Ishikawa (cell line): ENCODE data around the gene ITSN2.

ENCODE experiments used
- CEBPB ChIP-seq: IDR thresholded peaks from 2 replicates; pipeline ENCODE4 v1.6.1; 2012
- CREB1 ChIP-seq: IDR thresholded peaks from 2 replicates; pipeline ENCODE4 v1.6.1; 2012; ENCODE audit warnings: low read depth
- EGR1 ChIP-seq: IDR thresholded peaks from 2 replicates; pipeline ENCODE4 v1.6.1; 2012
- EP300 ChIP-seq: IDR thresholded peaks from 2 replicates; pipeline ENCODE4 v1.6.1; 2012; ENCODE audit warnings: borderline replicate concordance
- FOXM1 ChIP-seq: IDR thresholded peaks from 2 replicates; pipeline ENCODE4 v1.6.1; 2012; ENCODE audit warnings: low read depth, borderline replicate concordance
- MAX ChIP-seq: IDR thresholded peaks from 2 replicates; pipeline ENCODE4 v1.6.1; 2012
- NFIC ChIP-seq: IDR thresholded peaks from 2 replicates; pipeline ENCODE4 v1.6.1; 2012
- RAD21 ChIP-seq: IDR thresholded peaks from 2 replicates; pipeline ENCODE4 v1.6.1; 2012; ENCODE audit warnings: low read depth
- REST ChIP-seq: IDR thresholded peaks from 2 replicates; pipeline ENCODE4 v1.6.1; 2012; ENCODE audit warnings: low read depth, mild to moderate bottlenecking
- TAF1 ChIP-seq: IDR thresholded peaks from 2 replicates; pipeline ENCODE4 v1.6.1; 2012; ENCODE audit warnings: low read depth, mild to moderate bottlenecking
- TCF12 ChIP-seq: IDR thresholded peaks from 2 replicates; pipeline ENCODE4 v1.6.1; 2012; ENCODE audit warnings: low read depth
- TEAD4 ChIP-seq: IDR thresholded peaks from 2 replicates; pipeline ENCODE4 v1.6.1; 2012
- USF1 ChIP-seq: IDR thresholded peaks from 2 replicates; pipeline ENCODE4 v1.6.1; 2012
- YY1 ChIP-seq: IDR thresholded peaks from 2 replicates; pipeline ENCODE4 v1.6.1; 2012; ENCODE audit warnings: low read depth
- ZBTB7A ChIP-seq: IDR thresholded peaks from 2 replicates; pipeline ENCODE4 v1.6.1; 2012; ENCODE audit warnings: low read depth

The ITSN2 gene

GRCh38 chr2:24392542-24393059 is 32.3 kb upstream of the ITSN2 start:
- TF ChIP-seq EGR1 (no peak), NFIC (no peak), TAF1 (no peak), EP300 (no peak), TCF12 (no peak), ZBTB7A (no peak), REST (no peak), USF1 (no peak), CREB1 (no peak), YY1 (no peak), CEBPB (no peak)

DNA sequence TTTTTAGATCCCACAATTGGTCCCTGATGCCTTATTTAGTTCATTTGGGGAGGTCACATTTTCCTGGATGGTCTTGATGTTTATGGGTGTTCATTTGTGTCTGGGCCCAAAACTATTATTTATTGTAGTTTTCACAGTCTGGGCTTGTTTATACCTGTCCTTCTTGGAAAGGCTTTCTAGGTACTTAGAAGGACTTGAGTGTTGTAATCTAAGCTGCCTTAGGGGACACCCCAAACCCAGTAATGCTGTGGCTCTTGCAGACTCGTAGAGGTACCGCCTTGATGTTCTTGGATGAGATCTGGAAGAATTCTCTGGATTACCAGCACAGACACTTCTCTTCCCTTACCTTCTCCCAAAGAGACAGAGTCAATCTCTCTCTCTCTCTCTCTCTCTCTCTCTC is 25.0 kb upstream of the ITSN2 start:
- TF ChIP-seq TEAD4, result no peak
- no peak for TF ChIP-seq CREB1
- TF ChIP-seq NFIC, result no peak
- TF ChIP-seq EGR1, result no peak
- no peak for TF ChIP-seq MAX
- TF ChIP-seq EP300, result no peak

DNA sequence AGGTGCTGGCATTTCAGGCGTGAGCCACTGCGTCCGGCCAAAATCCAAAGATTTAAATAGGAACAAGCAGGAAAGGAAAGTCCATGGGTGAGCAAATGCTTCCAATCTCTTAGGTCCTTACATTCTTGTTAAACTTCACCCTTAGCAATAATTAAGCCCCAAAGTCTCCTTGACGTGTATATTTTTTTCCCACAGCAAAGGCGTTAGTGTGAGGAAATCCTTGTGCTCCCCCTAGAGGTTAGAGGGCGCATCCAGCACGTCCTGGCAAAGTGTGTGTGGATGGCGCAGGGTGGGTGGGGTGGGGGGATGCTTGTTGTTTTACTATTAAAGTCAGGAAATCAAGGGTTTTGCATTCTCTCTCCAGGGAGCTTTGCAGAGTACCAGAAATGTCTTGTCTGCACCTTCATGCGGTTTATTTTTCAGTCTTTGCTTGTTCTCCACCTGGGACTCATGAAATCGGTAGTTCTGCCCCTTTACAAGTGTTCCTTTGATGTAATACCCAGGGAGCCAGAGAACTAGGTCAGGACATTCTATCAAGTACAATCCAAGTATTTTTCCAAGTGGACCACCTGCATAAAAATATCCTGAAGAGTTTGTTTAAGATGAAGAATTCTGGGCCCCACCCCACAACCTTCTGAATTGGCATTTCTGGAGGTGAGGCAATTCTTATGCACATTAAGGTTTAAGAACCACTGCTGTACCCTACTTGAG is 22.2 kb upstream of the ITSN2 start:
- TF ChIP-seq NFIC, result no peak
- peak; percentile 92 for TF ChIP-seq RAD21

DNA sequence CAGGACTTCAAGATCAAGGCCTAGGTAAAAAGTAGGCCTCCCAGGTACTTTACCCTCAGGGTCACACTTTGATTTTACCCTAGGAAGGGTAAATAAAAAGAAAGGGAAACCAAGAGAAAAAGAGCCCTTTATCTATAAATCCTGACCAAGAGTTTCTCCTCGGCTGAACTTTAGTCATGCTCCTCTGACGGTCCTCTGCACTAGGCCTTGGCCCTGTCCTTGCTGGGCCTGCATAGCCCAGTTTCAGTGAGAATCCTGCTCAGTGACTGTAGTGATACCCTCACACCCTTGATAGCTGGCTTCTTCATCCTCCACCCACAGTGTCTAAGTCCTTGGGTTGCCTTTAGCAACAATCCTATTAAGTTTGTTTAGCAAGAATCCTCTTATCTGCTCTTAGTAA is 20.5 kb upstream of the ITSN2 start:
- TF ChIP-seq TCF12, result no peak
- TF ChIP-seq NFIC, result no peak
- no peak for TF ChIP-seq TAF1
- TF ChIP-seq USF1, result no peak
- no peak for TF ChIP-seq MAX
- TF ChIP-seq RAD21, result no peak
- no peak for TF ChIP-seq TEAD4
- TF ChIP-seq REST, result no peak
- no peak for TF ChIP-seq YY1
- no peak for TF ChIP-seq CREB1
- no peak for TF ChIP-seq CEBPB
- TF ChIP-seq EGR1, result no peak
- TF ChIP-seq FOXM1, result no peak
- no peak for TF ChIP-seq ZBTB7A
- TF ChIP-seq EP300, result no peak

GRCh38 chr2:24375349-24376087 is 15.2 kb upstream of the ITSN2 start:
- TF ChIP-seq EGR1, result no peak

DNA sequence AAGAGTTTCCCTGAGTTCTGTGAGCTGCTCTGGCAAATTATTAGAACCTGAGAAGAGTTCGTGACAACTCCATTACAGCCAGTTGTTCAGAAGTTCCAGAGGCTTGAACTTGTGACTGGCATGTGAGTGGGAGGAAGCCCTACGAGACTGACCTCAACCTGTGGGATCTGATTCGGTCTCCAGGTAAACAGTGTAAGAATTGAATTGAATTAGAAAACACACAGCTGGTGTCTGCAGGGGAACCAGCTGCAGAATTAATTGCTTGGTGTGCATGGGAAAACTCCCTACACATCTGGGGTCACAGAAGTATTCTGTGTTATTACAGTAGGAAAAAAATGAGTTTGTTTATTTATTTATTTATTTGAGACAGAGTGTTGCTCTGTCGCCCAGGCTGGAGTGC is 14.0 kb upstream of the ITSN2 start:
- TF ChIP-seq CEBPB (no peak), YY1 (no peak), TAF1 (no peak), CREB1 (no peak), EP300 (no peak), MAX (no peak), USF1 (no peak), EGR1 (no peak), FOXM1 (no peak), TEAD4 (no peak), RAD21 (no peak), NFIC (no peak), ZBTB7A (no peak), REST (no peak), TCF12 (no peak)
